Activated naive CD4-positive, alpha-beta T cell treated with anti-CD3 and anti-CD28 coated beads for 36 hours (primary cell): ENCODE measurements around the gene PPP1R1C. TPM values are rescaled to one million over a fixed set of nuclear protein-coding genes. Genes with fewer than 3 reads are reported as not detected.
"Not testable (repeated sequence)": the region's sequence is repeated elsewhere in the genome, so short reads cannot be mapped to it uniquely, and the experiment has no call there.

Experiments used
- CTCF ChIA-PET: fragments of 350-600 bp; sonication (Branson Sonifier 250); formaldehyde crosslinking; loops from one replicate; lab custom pipeline; 2021; ENCODE audit warnings: antibody characterized with exemption; lab: Charles Lee
- DNase-seq: peaks from one replicate; pipeline ENCODE4 v3.0.0-alpha.2; 2020
- H3K27ac Mint-ChIP-seq: one replicate; pipeline ENCODE4 v1.8.0; 2021; ENCODE audit warnings: mild to moderate bottlenecking, mixed read lengths
- H3K27me3 Mint-ChIP-seq: one replicate; pipeline ENCODE4 v1.8.0; 2021; ENCODE audit warnings: low read depth, mixed read lengths
- H3K36me3 Mint-ChIP-seq: one replicate; pipeline ENCODE4 v1.8.0; 2021; ENCODE audit warnings: low read depth, mixed read lengths
- H3K4me1 Mint-ChIP-seq: one replicate; pipeline ENCODE4 v1.8.0; 2021; ENCODE audit warnings: low read depth, mixed read lengths
- H3K4me3 Mint-ChIP-seq: one replicate; pipeline ENCODE4 v1.8.0; 2021; ENCODE audit warnings: mild to moderate bottlenecking, moderate library complexity, mixed read lengths
- H3K9me3 Mint-ChIP-seq: one replicate; pipeline ENCODE4 v1.8.0; 2021; ENCODE audit warnings: mixed read lengths
- intact Hi-C: fragments of 100-400 bp; cut with micrococcal nuclease; formaldehyde crosslinking; loops from one replicate; pipeline ENCODE4 v1.15.1; 2023
- total RNA-seq, 2 experiments: library from RNA; stranded (reverse); gene quantifications; one replicate each; pipeline ENCODE4 v1.2.3, GENCODE V29; 2021

Gene PPP1R1C
- total RNA-seq, 2 experiments from 2014 or later = not detected

- intact Hi-C loops = no loop called here
- Mint-ChIP-seq H3K27ac (no peak overlapping the region), H3K27me3 (peaks cover 2% of the 10 kb centered on the region), H3K4me3 (no peak overlapping the region), H3K9me3 (no peaks in the 10 kb centered on the region), H3K36me3 (no peaks in the 10 kb centered on the region), H3K4me1 (no peaks in the 10 kb centered on the region)
- CTCF ChIA-PET = interaction anchor here (1.1 kb wide), 1 partner anchor 8 kb away, joined by 5 read pairs; no protein-coding TSS in a partner anchor
- DNase-seq = no peak
Measured at GRCh38 chr2:181998891-181999654, 13.4 kb downstream of the PPP1R1C start.

- H3K9me3 Mint-ChIP-seq = no peaks in the 10 kb centered on the region
- no peaks in the 10 kb centered on the region for H3K4me1 Mint-ChIP-seq
- H3K27me3 Mint-ChIP-seq = peaks cover 5% of the 10 kb centered on the region
- intact Hi-C loops = no loop called here
- CTCF ChIA-PET = interaction anchor here (1.1 kb wide), 1 partner anchor 9 kb away, joined by 5 read pairs; no protein-coding TSS in a partner anchor
- no peak overlapping the region for H3K4me3 Mint-ChIP-seq
- no peaks in the 10 kb centered on the region for H3K36me3 Mint-ChIP-seq
- H3K27ac Mint-ChIP-seq = no peak overlapping the region
- no peak for DNase-seq
Measured at GRCh38 chr2:181999911-182000310, 14.3 kb downstream of the PPP1R1C start.

GRCh38 chr2:182004945-182005520 is 19.4 kb downstream of the PPP1R1C start:
- intact Hi-C loops = no loop called here

GRCh38 chr2:182006595-182007341 is 21.1 kb downstream of the PPP1R1C start:
- DNase-seq = no peak
- intact Hi-C loops = no loop called here
- CTCF ChIA-PET = no interaction called here
- Mint-ChIP-seq H3K27ac (no peak overlapping the region), H3K36me3 (no peaks in the 10 kb centered on the region), H3K4me1 (no peaks in the 10 kb centered on the region), H3K9me3 (peaks cover 7% of the 10 kb centered on the region), H3K27me3 (peaks cover 2% of the 10 kb centered on the region), H3K4me3 (no peak overlapping the region)

More at GRCh38 chr2:182004945-182005520, 19.4 kb downstream of the PPP1R1C start:
- no peaks in the 10 kb centered on the region for H3K36me3 Mint-ChIP-seq
- no peaks in the 10 kb centered on the region for H3K9me3 Mint-ChIP-seq
- CTCF ChIA-PET = no interaction called here
- H3K4me1 Mint-ChIP-seq = no peaks in the 10 kb centered on the region
- no peak overlapping the region for H3K4me3 Mint-ChIP-seq
- peaks cover 2% of the 10 kb centered on the region for H3K27me3 Mint-ChIP-seq
- H3K27ac Mint-ChIP-seq = no peak overlapping the region
- DNase-seq = no peak

- intact Hi-C loops = no loop called here
- Mint-ChIP-seq H3K4me3 (no peak overlapping the region), H3K9me3 (peaks cover 19% of the 10 kb centered on the region), H3K27ac (no peak overlapping the region), H3K4me1 (no peaks in the 10 kb centered on the region), H3K36me3 (no peaks in the 10 kb centered on the region), H3K27me3 (no peaks in the 10 kb centered on the region)
- CTCF ChIA-PET = no interaction called here
- no peak for DNase-seq
Measured at GRCh38 chr2:182014284-182014683, 28.6 kb downstream of the PPP1R1C start.

- intact Hi-C loops = no loop called here
- H3K9me3 Mint-ChIP-seq = peaks cover 18% of the 10 kb centered on the region
- no peak overlapping the region for H3K4me3 Mint-ChIP-seq
- H3K36me3 Mint-ChIP-seq = no peaks in the 10 kb centered on the region
- DNase-seq = no peak
- H3K4me1 Mint-ChIP-seq = no peaks in the 10 kb centered on the region
- no peak overlapping the region for H3K27ac Mint-ChIP-seq
- H3K27me3 Mint-ChIP-seq = no peaks in the 10 kb centered on the region
- CTCF ChIA-PET = no interaction called here
Measured at GRCh38 chr2:182015334-182016109, 29.9 kb downstream of the PPP1R1C start.

- H3K27ac Mint-ChIP-seq = no peak overlapping the region
- CTCF ChIA-PET = no interaction called here
- DNase-seq = no peak
- intact Hi-C loops = no loop called here
- no peak overlapping the region for H3K4me3 Mint-ChIP-seq
- no peaks in the 10 kb centered on the region for H3K4me1 Mint-ChIP-seq
- H3K36me3 Mint-ChIP-seq = peaks cover 3% of the 10 kb centered on the region
- H3K9me3 Mint-ChIP-seq = peaks cover 19% of the 10 kb centered on the region
- H3K27me3 Mint-ChIP-seq = no peaks in the 10 kb centered on the region
Measured at GRCh38 chr2:182018218-182018617, 32.6 kb downstream of the PPP1R1C start.

- Mint-ChIP-seq H3K27ac (no peak overlapping the region), H3K9me3 (peaks cover 11% of the 10 kb centered on the region), H3K27me3 (no peaks in the 10 kb centered on the region), H3K4me1 (no peaks in the 10 kb centered on the region), H3K36me3 (peaks cover 3% of the 10 kb centered on the region), H3K4me3 (no peak overlapping the region)
- CTCF ChIA-PET = no interaction called here
- intact Hi-C loops = no loop called here
- no peak for DNase-seq
Measured at GRCh38 chr2:182019731-182020130, 34.1 kb downstream of the PPP1R1C start.

- CTCF ChIA-PET = interaction anchor here (0.6 kb wide), 1 partner anchor 59 kb away, joined by 5 read pairs; no protein-coding TSS in a partner anchor
Measured at GRCh38 chr2:182020286-182021070, 34.8 kb downstream of the PPP1R1C start.

GRCh38 chr2:182023235-182023634 is 37.6 kb downstream of the PPP1R1C start:
- intact Hi-C loops = no loop called here
- Mint-ChIP-seq H3K27ac (no peak overlapping the region), H3K4me3 (no peak overlapping the region), H3K27me3 (no peaks in the 10 kb centered on the region), H3K4me1 (no peaks in the 10 kb centered on the region), H3K9me3 (peaks cover 8% of the 10 kb centered on the region), H3K36me3 (peaks cover 3% of the 10 kb centered on the region)
- no peak for DNase-seq
- CTCF ChIA-PET = no interaction called here

More at GRCh38 chr2:182020286-182021070, 34.8 kb downstream of the PPP1R1C start:
- H3K27ac Mint-ChIP-seq = no peak overlapping the region
- H3K4me1 Mint-ChIP-seq = no peaks in the 10 kb centered on the region
- peaks cover 9% of the 10 kb centered on the region for H3K9me3 Mint-ChIP-seq
- H3K36me3 Mint-ChIP-seq = peaks cover 3% of the 10 kb centered on the region
- intact Hi-C loops = no loop called here
- H3K27me3 Mint-ChIP-seq = no peaks in the 10 kb centered on the region
- no peak overlapping the region for H3K4me3 Mint-ChIP-seq
- DNase-seq = no peak

GRCh38 chr2:182030875-182031274 is 45.2 kb downstream of the PPP1R1C start:
- intact Hi-C loops, H3K27me3 Mint-ChIP-seq, H3K4me3 Mint-ChIP-seq, H3K36me3 Mint-ChIP-seq, DNase-seq, H3K4me1 Mint-ChIP-seq, H3K27ac Mint-ChIP-seq, H3K9me3 Mint-ChIP-seq, CTCF ChIA-PET: not testable (repeated sequence)
